NCI-H526 treated with DMSO at 0.1 percent for 48 hours (cell line): ENCODE results near the gene MLLT3.
A peak's percentile ranks its signal among the peaks of the same experiment; 100 is the strongest.

Experiments used
- DNase-seq: peaks from one replicate; lab custom pipeline; 2025; lab: John Stamatoyannopoulos, UW

Gene MLLT3

DNA sequence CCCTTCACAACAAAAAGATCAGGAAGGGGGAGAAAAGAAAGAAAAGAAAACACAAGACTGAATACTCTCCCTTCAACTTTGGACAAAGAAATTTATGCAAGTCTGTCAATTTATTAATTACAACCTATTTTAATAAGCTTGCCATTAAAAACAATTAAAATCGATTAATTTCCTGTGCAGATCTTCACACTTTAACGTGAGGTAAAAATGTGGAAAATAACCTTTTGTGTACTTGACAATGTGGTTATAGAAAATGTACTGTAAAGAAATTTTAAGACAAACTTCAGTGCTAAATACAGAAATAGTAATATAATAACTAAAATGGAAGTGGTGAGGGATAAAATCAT, 2.7 kb upstream of the MLLT3 start:
- no peak for DNase-seq

DNA sequence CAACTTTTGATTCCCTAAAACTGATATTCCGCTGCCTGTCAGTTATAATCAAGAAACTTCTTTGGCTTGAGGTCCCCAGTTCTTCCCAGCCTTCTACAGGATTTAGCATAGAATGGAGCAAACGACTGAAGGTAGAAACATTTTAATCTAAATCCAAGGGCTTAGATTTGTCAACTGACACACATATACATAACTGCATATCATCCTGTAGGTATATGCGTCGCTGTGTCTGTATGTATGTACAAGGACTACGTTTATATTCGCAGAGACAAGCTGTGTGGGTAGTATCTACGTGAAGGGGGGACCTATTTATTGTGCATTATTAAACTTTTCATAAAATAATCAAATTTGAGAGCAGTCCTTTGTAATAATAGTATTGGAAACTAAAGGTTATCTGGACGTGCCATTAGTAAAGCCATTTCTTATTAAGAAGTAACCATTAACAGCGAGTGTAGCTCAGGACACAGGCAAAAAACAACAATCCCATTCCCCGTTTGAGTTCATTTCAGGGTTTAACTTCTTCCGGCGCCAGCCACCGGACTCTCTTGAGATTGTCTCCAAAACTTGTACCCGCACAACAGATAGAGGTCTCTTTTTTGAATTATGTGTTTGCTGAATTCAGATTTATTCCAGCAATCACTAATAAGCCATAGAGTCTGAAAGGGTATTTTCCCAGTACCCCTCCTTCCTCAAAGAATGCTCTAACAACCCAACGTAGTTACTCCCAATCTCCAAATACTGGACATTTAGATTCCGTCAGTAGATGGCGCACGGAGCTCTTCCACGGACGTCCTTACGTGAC, 2.1 kb upstream of the MLLT3 start:
- DNase-seq = peak; percentile 84

DNA sequence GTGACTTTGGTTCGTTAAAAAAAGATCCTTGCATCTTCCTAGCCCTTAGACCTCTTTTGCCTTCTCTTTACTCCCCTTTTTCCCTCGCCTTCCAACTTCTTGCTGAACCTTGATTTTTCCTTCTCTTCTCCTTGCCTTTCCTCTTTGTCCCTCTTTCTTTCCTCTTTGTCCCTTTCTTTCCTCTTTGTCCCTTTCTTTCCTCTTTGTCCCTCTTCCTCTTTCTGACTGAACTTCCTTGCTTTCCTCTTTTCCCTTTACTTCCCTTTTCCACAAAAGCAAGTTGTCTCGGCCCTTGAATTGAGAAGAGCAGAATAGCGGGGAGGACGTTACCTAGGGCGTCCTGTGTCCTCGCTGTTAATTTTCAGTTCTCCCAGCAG, 1.4 kb upstream of the MLLT3 start:
- peak; percentile 41 for DNase-seq

DNA sequence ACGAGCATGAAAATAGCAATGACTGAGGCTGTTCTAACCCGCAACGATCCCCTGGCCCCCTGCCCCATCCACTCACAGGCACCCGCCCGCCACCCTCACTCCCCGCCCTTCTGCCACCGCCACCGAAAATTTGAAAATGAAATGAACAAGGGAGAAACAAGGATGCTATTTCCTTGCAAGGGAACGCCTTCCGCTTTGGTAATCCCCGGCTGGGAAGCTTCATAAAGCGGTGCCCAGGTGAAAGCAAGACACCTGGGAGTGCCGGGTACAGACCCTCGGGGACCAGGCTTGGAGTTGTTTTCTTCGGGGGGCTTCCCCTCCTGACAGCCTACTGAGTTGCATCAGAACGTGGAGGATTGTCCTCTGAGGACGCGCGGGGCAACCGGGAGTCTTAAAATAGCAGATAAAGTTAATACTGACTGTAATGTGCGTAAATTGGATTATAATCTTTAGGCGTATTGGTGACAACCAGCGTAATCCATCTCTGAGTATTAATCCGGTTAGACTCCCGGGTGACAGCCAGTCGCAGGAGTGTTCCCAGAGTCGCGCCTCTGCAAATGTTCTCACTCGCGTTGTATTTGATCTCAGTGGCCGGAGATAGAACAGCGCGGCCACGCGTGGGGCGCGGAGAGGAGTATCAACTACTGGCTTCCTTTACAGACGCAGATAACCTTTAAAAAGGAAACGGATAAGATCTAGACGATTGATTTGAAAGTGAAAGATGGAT, 885 bp upstream of the MLLT3 start:
- peak; percentile 51 for DNase-seq

DNA sequence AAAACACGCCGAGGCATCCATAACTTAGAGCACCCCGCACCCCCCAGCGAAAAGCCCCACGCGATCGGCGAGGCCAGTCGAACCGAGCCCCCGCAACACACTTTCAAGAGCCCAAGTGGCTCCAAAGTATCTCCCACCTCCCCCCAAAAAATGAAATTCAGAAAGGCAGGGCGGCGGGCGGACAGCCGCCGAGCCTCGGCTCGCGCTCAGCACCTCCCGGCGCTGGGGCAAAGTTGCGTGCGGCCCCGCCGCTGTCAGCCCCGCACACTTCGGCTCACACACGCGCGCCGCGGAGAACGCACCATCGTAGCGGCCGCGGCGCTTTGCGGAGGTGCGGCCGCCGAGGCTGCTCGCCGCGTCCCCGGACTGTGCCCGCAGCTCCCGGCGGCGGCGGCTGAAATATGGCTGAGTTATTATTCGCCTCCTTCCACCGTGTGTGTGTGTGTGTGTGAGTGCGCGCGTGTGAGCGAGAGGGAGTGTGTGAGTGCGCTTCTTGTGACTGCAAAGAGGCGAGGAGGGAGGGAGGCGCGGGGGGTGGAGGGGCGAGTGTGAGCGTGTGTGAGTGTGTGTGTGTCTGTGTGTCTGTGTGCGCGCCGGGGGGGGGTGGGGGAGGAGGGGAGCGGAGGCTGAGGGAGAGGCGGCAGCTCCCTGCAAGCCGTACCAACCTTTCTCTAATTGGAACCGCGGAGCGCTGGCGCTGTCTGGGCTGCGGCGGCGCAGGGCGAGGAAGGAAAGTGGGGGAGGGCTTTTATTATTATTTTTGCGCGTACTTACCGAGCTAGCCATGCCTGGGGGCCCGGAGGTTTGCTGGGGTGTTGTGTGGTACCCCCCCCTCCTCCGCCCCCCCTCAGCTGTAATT, 599 bp downstream of the MLLT3 start:
- DNase-seq = peak; percentile 89

DNA sequence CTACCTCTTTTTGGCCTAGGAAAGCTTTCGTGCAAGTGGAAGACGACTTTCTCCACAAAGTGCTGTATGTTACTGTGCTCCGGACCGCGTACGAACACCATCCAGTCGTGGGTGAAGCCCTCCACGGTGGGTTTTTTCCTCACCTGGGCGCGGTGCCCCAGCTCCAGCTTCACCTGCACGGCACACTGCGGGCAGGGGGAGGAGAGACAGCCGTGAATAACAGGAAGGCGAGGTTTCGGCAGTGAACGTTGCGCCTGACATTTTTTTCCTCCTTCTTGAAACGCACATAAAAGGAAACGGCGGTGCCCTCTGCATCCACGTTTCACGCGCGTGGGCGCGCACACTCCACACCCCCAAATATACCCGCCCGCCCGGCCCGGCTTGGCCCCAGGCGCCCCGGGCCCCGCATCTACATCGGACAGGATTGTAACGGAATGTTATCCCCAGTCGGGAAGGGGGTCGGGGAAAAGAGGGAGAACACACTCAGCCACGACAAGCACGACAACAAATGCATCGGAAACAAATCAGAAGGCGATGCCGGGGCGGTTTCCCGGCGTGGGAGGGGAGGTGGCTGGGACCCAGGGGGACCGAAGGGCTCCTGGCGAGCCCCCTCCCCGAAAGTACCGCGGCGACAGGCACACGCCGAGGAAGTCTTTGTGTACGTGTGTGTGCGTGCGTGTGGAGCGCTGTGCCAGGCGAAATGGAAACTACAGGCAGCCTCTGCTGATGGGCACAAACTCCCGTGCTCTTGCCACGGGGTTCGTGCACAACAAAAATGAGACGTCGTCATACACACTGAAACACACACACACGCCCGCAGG, 1.4 kb downstream of the MLLT3 start:
- peak; percentile 78 for DNase-seq

DNA sequence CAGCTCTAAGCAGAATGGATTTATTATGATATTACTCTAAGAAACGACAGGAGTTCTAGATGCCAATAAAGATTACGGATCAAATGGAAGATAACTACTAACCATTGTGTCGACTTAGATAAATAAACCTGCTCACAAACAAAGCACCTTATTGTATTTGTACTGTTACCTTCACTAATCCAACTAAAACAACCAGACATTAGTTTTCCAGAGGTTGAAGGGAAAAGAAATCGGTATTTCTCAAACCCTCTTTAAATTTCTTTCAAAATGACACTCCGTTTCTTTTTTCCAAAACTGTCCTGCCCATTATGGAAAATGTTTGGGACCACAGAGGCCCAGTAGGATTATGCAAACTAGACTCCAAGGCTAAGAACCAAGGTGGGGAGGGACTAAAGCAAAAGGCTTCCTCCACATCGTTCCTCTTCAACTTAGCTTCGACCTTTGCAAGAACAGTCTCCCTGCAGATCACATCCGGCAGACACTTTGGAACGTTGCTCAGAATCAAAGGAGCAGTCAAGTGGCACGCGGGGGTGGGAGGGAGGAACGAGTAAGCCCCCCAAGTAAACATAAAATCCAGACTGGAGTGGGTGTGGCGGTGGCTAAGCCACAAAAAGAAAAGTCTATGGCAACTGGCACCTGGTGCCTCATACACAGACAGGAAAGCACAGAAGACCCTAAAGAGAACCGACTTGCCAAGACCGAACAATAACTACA, 2.7 kb downstream of the MLLT3 start:
- peak; percentile 88 for DNase-seq

DNA sequence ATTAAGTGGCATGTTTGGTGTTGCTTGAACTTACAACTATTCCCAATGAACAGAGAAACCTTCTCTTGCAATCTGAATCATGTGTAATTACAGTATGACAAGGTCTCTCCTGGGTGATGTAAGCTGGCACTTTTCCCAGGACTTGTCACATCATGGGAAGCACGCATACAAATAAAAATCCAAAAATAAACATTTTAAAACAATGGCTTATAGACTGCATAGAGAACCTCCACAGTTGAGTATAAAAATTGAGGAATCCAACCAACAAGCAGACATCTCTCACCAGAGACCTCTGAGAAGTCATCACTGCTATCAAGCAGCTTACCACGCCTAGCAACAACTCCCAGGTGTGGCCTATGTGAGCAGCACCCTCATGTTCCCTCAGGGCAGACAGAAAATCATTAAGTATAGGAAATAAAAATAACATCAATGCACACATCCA, 3.9 kb downstream of the MLLT3 start:
- DNase-seq = peak; percentile 23

DNA sequence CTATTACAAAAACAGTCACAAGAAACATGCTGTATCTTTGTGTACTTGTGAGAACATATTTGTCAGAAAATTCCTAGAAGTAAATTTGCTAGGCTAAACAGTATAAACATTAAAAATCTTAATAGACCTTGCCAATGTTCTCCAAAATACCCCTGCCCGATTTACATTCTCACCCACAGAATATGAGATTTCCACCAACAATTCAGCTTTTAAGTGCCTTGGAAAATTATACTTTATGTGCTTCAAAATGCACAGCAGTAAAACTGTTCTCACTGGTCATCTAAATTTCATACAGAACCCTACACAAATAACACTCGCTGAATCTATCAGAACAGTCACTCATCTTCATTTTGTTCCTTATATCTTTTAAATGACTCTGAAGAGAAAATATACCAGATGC, 5.5 kb downstream of the MLLT3 start:
- DNase-seq = no peak

DNA sequence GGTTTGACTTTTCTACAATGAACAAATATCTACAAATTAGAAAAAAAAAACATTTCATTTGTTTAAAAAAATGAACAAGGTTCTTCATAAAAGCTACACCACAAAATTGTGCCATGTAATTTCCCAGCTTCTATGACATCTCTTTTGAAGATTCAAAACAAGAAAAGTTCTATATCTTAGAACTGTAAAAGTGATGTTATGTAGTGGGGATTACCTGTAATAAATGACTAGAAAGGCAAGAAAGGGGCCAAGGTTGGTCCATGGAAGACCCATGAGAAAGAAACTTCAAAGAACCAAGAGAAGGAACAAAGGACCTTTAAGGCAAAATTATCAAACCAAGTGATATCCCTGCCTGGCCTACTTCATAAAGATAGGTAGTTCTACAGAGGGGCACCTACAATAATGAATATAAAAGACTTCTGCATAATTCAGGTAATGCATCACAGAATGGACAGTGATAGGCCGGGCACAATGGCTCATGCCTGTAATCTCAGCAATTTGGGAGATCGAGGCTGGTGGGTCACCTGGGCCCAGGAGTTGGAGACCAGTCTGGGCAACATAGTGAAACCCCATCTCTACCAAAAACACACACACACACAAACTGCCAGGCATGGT, 7.6 kb downstream of the MLLT3 start:
- DNase-seq = no peak

DNA sequence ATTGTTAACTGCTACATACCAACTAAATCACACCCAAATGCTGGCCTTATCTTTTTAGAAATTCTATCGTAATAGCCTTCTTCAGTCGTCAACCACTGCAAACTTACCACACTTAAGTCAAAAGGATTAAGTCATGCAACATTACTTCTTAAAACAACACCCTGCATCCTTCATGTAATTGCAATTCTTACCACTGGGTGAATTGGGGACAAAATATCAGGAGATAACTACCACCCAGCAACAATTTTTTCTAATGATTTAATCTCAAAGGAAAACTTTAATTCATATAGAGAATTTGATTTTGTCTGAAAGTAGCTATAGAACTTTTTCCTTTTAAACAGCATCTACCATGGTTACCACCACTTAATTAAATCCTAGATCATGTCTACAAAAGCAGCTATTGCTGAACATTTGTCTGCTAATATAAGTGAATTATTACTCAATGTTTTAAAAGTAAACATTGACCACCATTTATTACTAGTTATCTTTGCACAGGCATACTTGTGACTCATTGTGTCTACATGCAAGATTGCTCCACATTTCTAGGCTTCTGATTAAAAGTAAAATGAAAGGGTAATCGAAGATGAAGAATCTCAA, 10.5 kb downstream of the MLLT3 start:
- DNase-seq = no peak

DNA sequence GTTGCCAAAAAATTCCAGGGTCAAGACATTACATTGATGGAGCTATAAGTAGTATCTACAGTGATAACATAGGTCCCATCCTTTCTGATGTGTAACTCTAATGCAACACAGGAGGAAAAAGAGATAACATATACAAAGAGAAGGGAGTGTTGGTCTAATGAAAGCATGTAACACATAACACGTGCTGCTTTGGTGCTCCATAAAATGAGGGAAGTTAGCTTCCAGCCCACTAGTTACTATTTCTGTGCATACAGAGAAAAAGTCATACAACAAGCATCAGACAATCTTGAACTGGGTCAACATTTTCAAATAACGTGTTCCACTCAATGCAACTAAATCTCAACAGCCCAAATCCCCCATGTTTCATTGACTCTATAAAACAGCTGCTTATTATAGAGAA, 11.7 kb downstream of the MLLT3 start:
- no peak for DNase-seq

DNA sequence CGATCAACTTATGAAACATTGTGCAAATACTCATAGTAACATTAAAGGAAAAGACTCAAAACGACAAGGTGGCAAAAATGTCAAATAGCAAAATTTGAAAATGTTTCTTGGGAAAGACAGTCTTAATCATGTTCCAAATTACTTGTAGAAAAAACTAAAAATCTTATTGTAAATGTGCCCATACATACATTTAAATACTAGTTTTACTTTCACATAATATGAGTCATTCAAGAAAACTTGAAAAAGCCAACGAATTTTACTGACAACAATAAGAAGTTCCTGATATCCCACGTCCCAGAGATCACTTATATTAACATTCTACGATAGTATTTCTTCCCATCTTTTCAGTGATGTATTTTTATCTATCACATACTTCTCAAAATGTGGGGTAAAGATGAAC, 13.7 kb downstream of the MLLT3 start:
- DNase-seq = no peak

DNA sequence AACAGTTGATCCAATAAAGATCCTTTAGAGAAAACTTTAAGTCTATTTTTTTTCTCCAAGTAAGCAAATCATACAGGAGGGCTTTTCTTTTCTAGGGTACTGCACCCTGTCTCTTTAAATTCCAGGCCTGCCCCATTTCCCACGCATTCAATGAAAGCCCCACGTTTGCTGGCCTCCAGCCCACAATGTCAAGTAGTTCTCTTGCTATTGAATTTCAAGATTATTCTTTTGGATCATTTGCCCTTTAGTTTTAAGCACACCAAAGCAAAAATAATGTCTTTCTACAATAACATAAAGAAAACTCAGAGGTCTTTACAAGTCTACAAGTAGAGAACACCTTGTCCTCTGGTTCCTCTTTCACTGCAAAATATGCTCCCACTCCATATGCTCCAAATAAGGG, 15.6 kb downstream of the MLLT3 start:
- DNase-seq = no peak

DNA sequence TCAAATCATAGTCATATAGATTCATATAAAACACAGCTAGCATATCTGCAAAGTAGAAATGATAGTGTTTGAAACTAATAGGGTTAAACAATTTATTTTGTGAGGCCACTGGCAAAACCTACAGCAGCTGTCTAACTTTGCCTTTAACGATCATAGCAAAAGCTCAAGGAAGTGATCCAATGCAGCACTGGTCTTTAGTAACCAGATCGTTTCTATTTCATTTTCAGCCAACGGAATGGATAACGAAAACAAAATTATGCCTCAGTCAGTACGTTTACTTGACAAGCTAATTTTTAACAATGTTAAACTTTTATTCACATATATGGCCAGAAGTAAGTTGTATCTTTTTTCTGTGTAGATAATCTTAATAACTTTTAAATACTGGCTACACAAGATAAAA, 17.7 kb downstream of the MLLT3 start:
- no peak for DNase-seq

DNA sequence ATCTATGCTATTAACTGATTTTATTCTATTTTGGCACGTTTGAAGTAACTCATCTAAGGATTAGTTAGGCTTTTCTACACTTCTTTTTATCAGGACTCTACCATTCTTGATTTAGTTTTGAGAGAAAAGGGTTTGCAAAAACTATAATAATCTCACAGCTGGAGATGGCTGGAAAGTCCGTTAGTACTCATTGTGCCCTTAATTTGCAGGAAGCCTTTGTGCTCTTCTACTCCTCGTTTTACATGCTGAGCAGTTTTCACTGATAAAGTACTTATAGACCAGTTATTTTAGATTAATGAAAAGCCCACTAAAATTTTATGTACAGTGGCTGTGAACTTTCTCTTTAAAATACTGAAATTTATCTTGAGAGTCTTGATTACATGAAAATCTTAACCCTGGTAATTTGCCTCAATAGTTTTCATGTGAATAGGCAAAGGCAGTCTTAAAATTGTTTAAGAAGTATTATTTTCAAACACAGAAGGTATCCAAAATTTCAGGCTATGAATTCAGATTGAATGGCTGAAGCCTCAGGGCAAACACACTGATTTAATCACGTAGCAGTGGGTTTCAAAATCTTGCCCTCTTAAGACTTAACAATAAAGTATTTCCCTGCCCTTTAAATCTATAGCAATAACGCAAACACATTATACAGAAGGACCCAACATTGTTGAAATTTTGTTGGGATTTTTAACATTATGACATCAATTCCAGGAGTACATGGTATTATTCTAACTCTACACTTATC, 18.6 kb downstream of the MLLT3 start:
- no peak for DNase-seq

DNA sequence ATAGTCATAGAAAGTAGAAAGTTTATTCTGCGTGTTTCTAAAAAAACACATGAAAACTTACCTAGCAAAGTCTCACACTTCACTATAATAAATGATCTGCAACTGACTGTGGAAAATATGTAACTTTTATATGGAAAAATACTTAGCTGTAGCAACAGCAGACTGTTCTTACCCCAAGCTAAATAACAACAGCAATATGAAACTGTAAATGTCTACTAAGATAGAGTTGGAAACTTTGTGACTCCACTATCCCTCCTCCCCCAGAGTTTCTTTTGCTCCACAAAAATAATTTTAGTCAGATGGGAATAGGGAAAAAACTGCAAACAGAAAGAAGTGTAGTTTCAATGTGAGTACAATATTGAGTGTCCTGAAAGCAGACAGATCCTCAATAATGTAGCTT, 21.0 kb downstream of the MLLT3 start:
- no peak for DNase-seq

DNA sequence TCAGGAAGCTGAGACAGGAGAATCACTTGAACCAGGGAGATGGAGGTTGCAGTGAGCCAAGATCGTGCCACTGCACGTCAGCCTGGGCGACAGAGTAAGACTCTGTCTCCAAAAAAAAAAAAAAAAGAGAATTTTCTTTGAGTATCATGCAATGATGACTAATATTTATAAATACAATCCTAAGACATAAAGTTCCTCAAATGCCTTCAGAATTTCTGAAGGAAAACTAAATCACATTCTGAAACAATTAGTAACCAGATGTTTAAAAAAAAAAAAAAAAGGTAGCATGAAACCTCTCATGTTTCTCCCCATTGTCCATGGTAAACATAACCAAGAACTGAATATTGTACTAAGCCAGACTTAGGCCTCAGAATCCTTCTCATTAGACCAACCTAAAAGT, 23.1 kb downstream of the MLLT3 start:
- DNase-seq = no peak

DNA sequence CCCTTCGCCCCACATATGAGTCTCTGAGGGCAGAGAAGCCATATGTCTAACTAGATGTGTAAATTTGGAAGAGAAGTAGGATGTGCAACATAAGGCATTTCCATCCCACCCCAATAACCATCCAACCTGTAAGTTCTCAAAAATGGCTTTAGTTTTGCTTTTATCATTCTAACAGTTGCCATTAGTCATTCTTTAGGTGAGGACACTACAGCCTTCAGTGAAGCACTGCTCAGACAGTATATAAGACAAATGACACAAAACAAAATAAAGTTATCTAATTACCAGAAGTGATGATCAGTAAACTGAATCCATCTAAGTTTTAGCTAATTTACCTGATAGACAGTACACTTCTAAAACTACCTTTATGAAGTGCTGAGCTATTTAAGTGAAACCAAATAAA, 23.9 kb downstream of the MLLT3 start:
- no peak for DNase-seq

DNA sequence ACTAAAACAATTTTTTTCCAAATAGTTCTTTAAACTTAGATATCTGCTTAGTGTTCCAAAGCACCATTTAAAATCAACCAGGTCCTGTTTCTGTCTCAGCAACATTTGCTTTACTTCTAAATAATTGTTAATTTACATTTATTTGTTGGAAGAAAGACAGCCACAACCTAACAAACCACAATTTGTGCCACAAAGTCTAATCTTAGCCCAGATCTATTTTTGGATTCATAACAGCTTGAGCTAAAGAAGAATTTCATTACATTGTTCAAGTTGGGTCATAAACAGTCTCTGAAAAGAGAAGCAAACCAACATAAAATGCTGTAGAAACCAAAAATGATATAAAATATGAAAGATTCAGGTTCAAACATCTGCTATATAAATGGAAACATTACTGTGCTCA, 24.4 kb downstream of the MLLT3 start:
- DNase-seq = no peak
